ENCODE data around the gene SERAC1.
"Not testable (repeated sequence)": the region's sequence is repeated elsewhere in the genome, so short reads cannot be mapped to it uniquely, and the experiment has no call there.

The SERAC1 gene

GRCh38 chr6:158174024-158174423 lies 6.0 kb upstream of the SERAC1 start:
- no peak for DNase-seq

DNA sequence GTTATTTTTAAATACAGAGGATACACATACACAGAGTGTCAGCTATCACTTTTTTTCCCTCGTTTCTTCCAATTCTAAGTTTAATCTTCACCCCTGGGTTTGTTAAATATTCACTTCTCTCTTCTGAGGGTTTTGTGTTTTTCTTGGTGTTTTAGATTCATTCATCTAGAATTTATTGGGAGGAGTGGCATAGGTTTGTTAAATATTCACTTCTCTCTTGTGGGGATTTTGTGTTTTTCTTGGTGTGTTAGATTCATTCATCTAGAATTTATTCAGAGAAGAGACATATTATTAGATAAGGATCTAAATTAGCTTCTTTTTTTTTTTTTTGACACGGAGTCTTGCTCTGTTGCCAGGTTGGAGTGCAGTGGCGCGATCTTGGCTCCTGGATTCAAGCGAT lies 3.9 kb upstream of the SERAC1 start:
- DNase-seq = no peak

- no peak for DNase-seq
Measured at GRCh38 chr6:158170656-158171081, 2.6 kb upstream of the SERAC1 start.

- not testable (repeated sequence) for DNase-seq
Measured at GRCh38 chr6:158169634-158170033, 1.6 kb upstream of the SERAC1 start.

DNA sequence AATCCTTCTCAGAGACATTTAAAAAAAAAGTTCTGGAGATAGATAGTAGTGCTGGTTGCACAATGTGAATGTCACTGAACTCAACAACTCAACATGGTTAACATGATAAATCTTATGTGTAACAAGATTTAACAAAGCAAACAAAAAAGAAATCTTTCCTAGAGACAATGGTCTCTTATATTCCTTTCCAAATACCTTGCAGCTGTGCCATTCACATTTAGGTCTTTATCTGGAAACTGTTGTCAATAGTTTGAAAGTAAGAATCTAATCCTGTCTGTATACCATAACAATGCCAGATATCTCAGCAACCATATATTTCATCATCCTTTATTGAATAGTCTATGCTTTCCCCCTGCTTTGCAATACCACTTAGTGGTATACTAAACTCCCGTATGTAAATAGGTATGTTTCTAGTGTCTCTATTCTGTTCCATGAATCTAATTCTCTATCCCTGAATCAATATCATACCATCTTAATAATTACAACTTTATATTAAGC lies 2.1 kb downstream of the SERAC1 start:
- DNase-seq = no peak

DNA sequence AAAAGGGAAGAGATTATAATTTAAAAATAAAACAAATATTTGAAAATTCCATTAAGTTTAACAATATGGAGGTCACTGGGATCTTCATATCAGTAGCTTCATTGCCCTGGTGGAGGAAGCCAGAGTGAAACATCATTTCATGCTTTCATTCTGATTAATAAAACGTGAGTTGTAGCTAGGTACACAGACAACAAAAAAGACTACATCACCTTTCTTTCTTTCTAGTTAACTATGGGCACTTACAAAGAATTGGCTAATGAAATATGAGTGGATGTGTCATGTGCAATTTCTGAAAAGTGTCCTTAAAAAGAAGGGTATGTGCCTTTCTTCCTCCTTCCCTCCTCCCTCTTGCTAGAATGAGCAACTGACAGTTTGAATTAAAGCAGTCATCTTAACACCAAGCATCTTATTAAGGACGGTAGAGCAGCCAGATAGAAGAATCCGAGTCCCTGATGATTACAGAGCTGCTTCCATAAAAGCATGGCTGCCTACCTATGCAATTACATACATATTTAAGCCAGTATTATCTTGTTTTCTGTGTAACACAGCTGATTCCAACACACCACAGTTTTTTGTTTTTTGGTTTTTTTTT lies 3.4 kb downstream of the SERAC1 start:
- DNase-seq = no peak

GRCh38 chr6:158161566-158162254 lies 6.4 kb downstream of the SERAC1 start:
- no peak for DNase-seq

DNA sequence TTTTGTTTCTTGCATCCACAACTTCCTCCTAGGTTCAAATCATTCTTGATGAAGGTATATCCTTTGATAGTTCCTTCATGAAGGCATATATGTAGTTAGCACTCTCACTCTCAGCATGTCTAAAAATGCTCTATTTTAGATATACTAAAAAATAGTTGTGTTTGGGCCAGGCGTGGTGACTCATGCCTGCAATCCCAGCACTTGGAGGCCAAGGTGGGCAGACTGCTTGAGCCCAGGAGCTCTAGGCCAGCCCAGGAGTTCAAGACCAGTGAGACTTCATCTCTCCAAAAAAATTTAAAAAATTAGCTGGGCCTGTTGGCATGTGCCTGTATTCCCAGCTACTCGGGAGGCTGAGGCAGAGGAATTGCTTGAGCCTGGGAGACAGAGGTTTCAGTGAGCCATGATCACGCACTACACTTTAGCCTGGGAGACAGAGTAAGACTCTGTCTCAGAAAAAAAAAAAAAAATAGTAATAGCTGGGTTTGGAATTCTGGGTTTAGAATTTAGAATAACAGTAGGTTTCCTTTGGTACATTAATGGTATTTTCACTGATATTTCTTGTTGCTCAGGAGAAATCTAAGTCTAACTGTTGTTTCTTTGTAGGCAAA lies 7.0 kb downstream of the SERAC1 start:
- no peak for DNase-seq

GRCh38 chr6:158158748-158159147 lies 9.3 kb downstream of the SERAC1 start:
- DNase-seq = no peak

GRCh38 chr6:158158123-158158522 lies 9.9 kb downstream of the SERAC1 start:
- DNase-seq = no peak

DNA sequence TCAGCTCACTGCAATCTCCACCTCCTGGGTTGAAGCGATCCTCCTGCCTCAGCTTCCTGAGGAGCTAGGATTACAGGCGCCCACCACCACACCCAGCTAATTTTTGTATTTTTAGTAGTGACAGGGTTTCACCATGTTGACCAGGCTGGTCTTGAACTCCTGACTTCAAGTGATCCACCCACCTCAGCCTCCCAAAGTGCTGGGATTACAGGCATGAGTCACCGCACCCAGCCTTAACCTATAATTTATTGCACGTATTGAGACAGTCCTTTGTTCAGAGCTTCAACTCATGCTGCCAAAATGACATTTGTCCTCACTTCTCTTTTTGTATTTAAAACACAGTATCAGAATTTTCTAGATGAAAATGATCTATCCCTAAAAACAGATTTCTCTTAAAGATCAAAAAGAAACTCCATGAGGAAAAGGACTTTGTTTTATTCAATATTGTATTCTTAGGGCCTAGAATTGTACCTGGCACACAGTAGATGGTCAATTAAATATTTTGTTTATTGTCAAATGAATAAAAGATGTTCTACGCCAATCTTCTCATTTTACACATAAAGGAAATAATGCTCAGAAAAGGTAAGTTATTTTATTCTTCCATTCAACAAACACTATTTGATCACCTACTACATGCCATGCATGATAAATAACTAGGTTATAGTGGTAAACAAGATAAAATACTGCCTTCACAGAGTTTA lies 10.8 kb downstream of the SERAC1 start:
- DNase-seq = no peak

DNA sequence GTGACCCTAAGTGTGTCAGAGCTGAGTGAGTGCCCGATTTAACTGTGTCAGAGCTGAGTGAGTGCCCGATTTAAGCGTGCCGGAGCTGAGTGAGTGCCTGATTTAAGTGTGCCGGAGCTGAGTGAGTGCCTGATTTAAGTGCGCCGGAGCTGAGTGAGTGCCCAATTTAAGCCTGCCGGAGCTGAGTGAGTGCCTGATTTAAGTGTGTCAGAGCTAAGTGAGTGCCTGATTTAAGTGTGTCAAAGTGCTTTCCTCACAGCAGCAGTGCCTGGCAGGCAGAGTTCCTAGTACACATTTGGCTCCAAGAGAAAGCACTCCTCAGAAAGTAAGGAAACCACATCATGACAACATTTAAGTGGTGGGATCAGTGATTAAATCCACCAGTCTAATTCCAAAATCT lies 13.2 kb downstream of the SERAC1 start:
- no peak for DNase-seq

DNA sequence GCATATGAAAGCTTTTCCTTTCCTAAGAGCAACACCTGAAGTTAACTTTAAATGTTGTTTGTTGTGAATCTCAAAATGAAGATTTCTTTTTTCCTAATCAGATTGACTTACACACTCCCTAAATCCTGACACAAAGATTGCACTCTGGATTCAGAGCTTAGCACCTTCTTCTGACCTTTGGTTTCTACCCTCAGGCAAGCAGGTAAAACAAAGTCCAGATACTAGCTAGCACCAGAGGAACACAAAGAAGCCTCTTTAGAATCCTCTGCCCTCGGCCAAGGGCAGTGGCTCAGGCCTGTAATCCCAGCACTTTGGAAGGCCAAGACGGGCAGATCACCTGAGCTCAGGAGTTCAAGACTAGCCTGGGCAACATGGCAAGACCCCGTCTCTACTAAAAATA lies 14.5 kb downstream of the SERAC1 start:
- DNase-seq = no peak

GRCh38 chr6:158152659-158153058 lies 15.4 kb downstream of the SERAC1 start:
- DNase-seq = no peak

GRCh38 chr6:158152025-158152424 lies 16.0 kb downstream of the SERAC1 start:
- not testable (repeated sequence) for DNase-seq

GRCh38 chr6:158150701-158151100 lies 17.4 kb downstream of the SERAC1 start:
- no peak for DNase-seq

DNA sequence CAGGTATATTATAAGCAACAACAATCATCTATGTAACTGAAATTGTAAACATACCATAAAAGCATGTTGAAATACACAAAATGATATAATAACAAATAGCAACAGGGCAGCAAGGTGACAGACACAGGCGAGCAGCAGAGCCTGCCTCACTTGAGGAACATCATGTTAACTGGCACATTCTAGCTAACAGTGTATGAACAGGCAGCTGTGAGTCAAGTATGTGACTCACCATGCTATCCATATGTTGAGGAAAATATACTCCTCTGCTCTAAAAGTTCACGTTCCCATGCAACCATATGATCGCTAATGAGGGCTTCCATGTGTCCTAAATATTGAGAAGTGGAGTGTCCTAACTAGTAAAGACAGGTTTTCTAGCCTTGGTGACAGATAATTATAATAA lies 18.4 kb downstream of the SERAC1 start:
- DNase-seq = no peak

- no peak for DNase-seq
Measured at GRCh38 chr6:158143700-158144099, 24.4 kb downstream of the SERAC1 start.

DNA sequence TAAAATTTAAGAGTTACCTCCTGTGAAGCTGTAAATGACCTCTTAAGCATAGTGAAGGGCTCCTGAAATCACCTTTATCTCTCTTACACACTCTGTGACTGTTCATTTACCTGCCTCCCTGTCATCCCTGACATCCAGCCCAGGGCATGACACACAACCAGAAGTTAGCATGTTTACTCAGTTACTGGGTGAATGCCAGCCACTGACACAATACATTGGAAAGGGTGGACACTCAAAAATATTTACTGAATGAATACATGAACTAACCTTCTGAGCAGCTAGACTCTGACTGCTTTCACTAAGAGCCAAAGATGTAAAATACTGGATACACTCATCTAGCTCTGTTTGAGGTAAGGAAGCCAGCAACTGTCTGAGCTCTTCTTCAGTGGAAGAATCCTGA lies 25.3 kb downstream of the SERAC1 start:
- DNase-seq = no peak

GRCh38 chr6:158131926-158132325 lies 36.1 kb downstream of the SERAC1 start:
- DNase-seq = no peak

DNA sequence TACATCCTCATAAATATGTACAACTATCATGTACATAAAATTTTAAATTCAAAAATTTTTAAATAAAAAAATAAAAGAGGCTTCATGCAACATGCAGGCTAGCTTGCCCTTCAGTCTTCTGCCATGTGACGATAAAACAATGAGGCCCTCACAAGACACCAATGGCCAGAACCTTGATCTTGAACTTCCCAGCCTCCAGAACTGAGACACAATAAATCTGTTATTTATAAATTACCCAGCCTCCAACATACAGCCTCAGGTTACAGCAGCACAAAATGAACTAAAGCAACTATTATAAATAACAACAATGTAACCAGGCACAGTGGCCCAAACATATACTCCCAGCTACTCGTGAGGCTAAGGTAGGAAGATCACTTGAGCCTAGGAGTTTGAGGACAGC lies 42.8 kb downstream of the SERAC1 start:
- DNase-seq = no peak

DNA sequence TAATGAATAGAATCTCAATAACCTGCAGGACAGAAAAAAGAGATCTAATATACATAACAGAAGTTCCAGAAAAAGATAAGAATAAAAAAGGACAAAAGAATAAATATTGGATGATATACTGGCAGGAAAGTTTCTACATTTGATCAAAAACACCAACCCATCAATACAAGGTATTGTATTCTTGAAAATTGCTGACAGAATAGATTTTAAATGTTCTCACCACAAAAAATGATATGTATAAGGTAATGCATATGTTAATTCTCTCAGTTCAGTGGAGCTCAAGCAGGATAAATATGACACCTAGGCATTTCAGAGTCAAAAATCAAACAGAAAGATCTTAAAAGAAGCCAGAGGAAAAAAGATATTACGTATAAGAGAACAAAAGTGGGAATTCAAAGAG lies 43.8 kb downstream of the SERAC1 start:
- DNase-seq = no peak

- DNase-seq = no peak
Measured at GRCh38 chr6:158122048-158122447, 46.0 kb downstream of the SERAC1 start.

DNA sequence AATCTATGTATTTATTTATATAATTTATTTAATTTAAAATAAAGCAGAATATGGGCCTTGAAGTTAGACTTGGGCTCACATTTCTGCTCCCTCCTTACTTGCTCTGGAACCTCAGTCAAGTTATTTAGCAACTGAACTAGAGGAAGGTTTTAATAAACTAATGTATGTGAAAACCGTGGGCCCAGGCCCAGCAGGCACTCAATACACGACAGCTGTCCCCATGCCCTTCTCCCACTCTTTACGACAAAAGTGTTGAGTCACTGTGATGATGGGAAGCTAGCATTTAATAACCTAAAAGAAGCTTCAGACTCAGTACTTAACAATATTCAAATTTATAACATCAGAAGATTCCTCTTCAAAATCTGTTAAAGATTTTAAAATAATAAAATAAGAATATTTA lies 46.7 kb downstream of the SERAC1 start:
- no peak for DNase-seq

Data from CD4-positive, alpha-beta T cell treated with Interleukin-6 for 4 hours (primary cell).